Panc1 (cell line): Measurements from ENCODE around the gene ZNF689. TPM values are rescaled to one million over a fixed set of nuclear protein-coding genes. Genes with fewer than 3 reads are reported as not detected.

ENCODE experiments used
- ATAC-seq: fragments of 200-7000 bp; cut with Tn5 transposase; 2 replicates; pipeline ENCODE4 v1.9.1; 2020; ENCODE audit warnings: mild to moderate bottlenecking, moderate library complexity
- BruUV-seq: library from RNA; stranded (reverse); fragments of 400-500 nt; replicated peaks from 2 replicates; lab custom pipeline; 2021; lab: Mats Ljungman, UMichigan
- CTCF ChIA-PET: fragments of 300-600 bp; sonication (Branson Sonifier 250); formaldehyde crosslinking; loops from one replicate; lab custom pipeline; 2022; ENCODE audit warnings: antibody characterized with exemption; lab: Charles Lee
- POLR2A ChIA-PET: fragments of 300-600 bp; sonication (Branson Sonifier 250); formaldehyde crosslinking; loops from one replicate; lab custom pipeline; 2022; ENCODE audit warnings: antibody characterized with exemption; lab: Charles Lee
- DNase-seq: peaks from one replicate; pipeline ENCODE4 v3.0.0-alpha.2; 2010; ENCODE audit warnings: low read depth, low spot score
- H3K27ac ChIP-seq: 2 replicates; pipeline ENCODE4 v1.5.1; 2011; ENCODE audit warnings: mild to moderate bottlenecking, low read length, inconsistent platforms
- H3K27me3 ChIP-seq: fragments of 200-500 bp; sonication (Bioruptor generic); 2 replicates; pipeline ENCODE4 v1.6.0; 2014; ENCODE audit warnings: low read length, inconsistent platforms; ENCODE audit not compliant: control insufficient read depth, insufficient read depth
- H3K36me3 ChIP-seq: fragments of 200-500 bp; sonication (Bioruptor generic); 2 replicates; pipeline ENCODE4 v1.5.1; 2014; ENCODE audit warnings: inconsistent platforms, mild to moderate bottlenecking, low read length, moderate library complexity; ENCODE audit not compliant: control insufficient read depth, insufficient read depth
- H3K4me1 ChIP-seq: 2 replicates; pipeline ENCODE4 v1.5.1; 2011; ENCODE audit warnings: inconsistent platforms, mild to moderate bottlenecking, low read length, moderate library complexity; ENCODE audit not compliant: control insufficient read depth, insufficient read depth
- H3K4me3 ChIP-seq, 2 experiments: 2 replicates each; pipeline ENCODE4 v1.5.1; 2011 to 2012; ENCODE audit warnings: low read depth in 2 of 2, low read length in 2 of 2, mild to moderate bottlenecking in 2 of 2, inconsistent platforms in 1 of 2, moderate library complexity in 1 of 2
- H3K9me3 ChIP-seq: fragments of 200-500 bp; sonication (Bioruptor generic); 2 replicates; pipeline ENCODE4 v1.5.1; 2014; ENCODE audit warnings: low read depth, mild to moderate bottlenecking, inconsistent platforms, low read length, moderate library complexity; ENCODE audit not compliant: control insufficient read depth, insufficient read depth
- CTCF ChIP-seq: fragments of 450-650 bp; IDR thresholded peaks from 2 replicates; pipeline ENCODE4 v1.5.1; 2017; ENCODE audit warnings: mild to moderate bottlenecking
- POLR2AphosphoS5 ChIP-seq: IDR thresholded peaks from 2 replicates; pipeline ENCODE4 v1.6.1; 2012; ENCODE audit warnings: mild to moderate bottlenecking, low read depth, low read length, moderate library complexity
- REST ChIP-seq, 2 experiments: IDR thresholded peaks; 2 replicates each; pipeline ENCODE4 v1.6.1; 2011 to 2012; ENCODE audit warnings: low read depth in 2 of 2, control low read depth in 1 of 2, low read length in 1 of 2, mild to moderate bottlenecking in 1 of 2, moderate library complexity in 1 of 2; ENCODE audit not compliant: insufficient read depth in 1 of 2
- SIN3A ChIP-seq: IDR thresholded peaks from 2 replicates; pipeline ENCODE4 v1.6.1; 2012; ENCODE audit warnings: low read depth, mild to moderate bottlenecking, low read length, moderate library complexity, borderline replicate concordance; ENCODE audit not compliant: insufficient read depth
- TCF7L2 ChIP-seq: IDR thresholded peaks from 2 replicates; pipeline ENCODE4 v1.6.1; 2011; ENCODE audit warnings: mild to moderate bottlenecking, low read depth, low read length, inconsistent platforms
- in situ Hi-C: cut with HindIII; loops from 2 replicates; pipeline ENCODE4 v1.10.0; 2016; ENCODE audit warnings: low sequenced_read_pairs, low pct_unique_long_range_greater_than_20kb
- intact Hi-C: fragments of 100-400 bp; cut with micrococcal nuclease; formaldehyde crosslinking; loops from one replicate; pipeline ENCODE4 v1.10.0; 2022; ENCODE audit not compliant: unreplicated experiment
- total RNA-seq: library from RNA; stranded (reverse); gene quantifications from one replicate; pipeline ENCODE4 v1.2.1, GENCODE V29; 2021; ENCODE audit not compliant: unreplicated experiment

Gene ZNF689
- total RNA-seq, 1 experiment from 2014 or later: 16.5 TPM

- H3K9me3 ChIP-seq: no peaks in the 10 kb centered on the region
- ChIA-PET POLR2A (interaction anchor here (0.6 kb wide), 2 partner anchors 171 to 1815 kb away, joined by 5 read pairs; no protein-coding TSS in a partner anchor), CTCF (interaction anchor here (0.6 to 1.0 kb wide), 3 partner anchors 8 to 115 kb away, joined by 3 to 6 read pairs (median 4); no protein-coding TSS in a partner anchor)
- ATAC-seq (peak; percentile 94), DNase-seq (peak; percentile 93)
- TF ChIP-seq SIN3A (no peak), CTCF (no peak), TCF7L2 (peak; percentile 42; the same call in 1 of the 2 replicates), POLR2AphosphoS5 (peak; percentile 32; the same call in 1 of the 2 replicates), REST (IDR thresholded peaks at IDR 0.05; ENCODE audit: insufficient read depth in 1 of 2, low read depth in 2 of 2, low read length in 1 of 2) (no peak)
- H3K27me3 ChIP-seq: no peaks in the 10 kb centered on the region
- H3K4me3 ChIP-seq: peak within 1 kb of the TSS; percentile 87 to 100
- peaks cover 2% of the 10 kb centered on the region; the same call in 1 of the 2 replicates for H3K36me3 ChIP-seq
- H3K4me1 ChIP-seq: peaks cover 7% of the 10 kb centered on the region; the same call in 1 of the 2 replicates
- peak within 1 kb of the TSS; percentile 91 for H3K27ac ChIP-seq
- in situ Hi-C loops (no loop called here), intact Hi-C loops (no loop called here)
- BruUV-seq: no TSS peak
These were observed 40.4 kb upstream of the ZNF689 start, which contains the start of gene PRR14 for GRCh38 chr16:30650369-30651123. Gene PRR14, plus strand, starts transcription at chr16:30650960. Its CDS starts 686 bp downstream, at chr16:30651646.

GRCh38 chr16:30649725-30650368 lies 39.7 kb upstream of the ZNF689 start:
- peaks cover 7% of the 10 kb centered on the region; the same call in 1 of the 2 replicates for H3K4me1 ChIP-seq
- no peaks in the 10 kb centered on the region for H3K9me3 ChIP-seq
- H3K27ac ChIP-seq: peak overlapping the region; percentile 91
- POLR2A ChIA-PET: interaction anchor here (0.6 kb wide), 2 partner anchors 170 to 1816 kb away, joined by 5 read pairs; no protein-coding TSS in a partner anchor
- no peaks in the 10 kb centered on the region for H3K36me3 ChIP-seq
- DNase-seq (no peak), ATAC-seq (no peak)
- in situ Hi-C loops: no loop called here
- intact Hi-C loops: no loop called here
- H3K27me3 ChIP-seq: no peaks in the 10 kb centered on the region
- BruUV-seq: no TSS peak
- H3K4me3 ChIP-seq: peak overlapping the region; percentile 51 to 100
- CTCF ChIA-PET: interaction anchor here (0.7 kb wide), 1 partner anchor 89 kb away, joined by 6 read pairs; no protein-coding TSS in a partner anchor
- TF ChIP-seq REST (IDR thresholded peaks at IDR 0.05; ENCODE audit: insufficient read depth in 1 of 2, low read depth in 2 of 2, low read length in 1 of 2) (no peak), POLR2AphosphoS5 (no peak), TCF7L2 (no peak), SIN3A (no peak), CTCF (no peak)
